Urinary bladder (tissue), 4 donors: ENCODE measurements around the gene PAK6. TPM values are rescaled to one million over a fixed set of nuclear protein-coding genes. Genes with fewer than 3 reads are reported as not detected.

ENCODE experiments used
- DNase-seq: peaks from one replicate; pipeline ENCODE4 v3.0.0-alpha.2; 2015; ENCODE audit errors: extremely low spot score
- H3K27ac ChIP-seq: one replicate; pipeline ENCODE4 v1.5.1; 2013; ENCODE audit warnings: low read depth, mild to moderate bottlenecking, moderate library complexity
- H3K36me3 ChIP-seq: one replicate; pipeline ENCODE4 v1.6.1; 2013; ENCODE audit warnings: mild to moderate bottlenecking, moderate library complexity; ENCODE audit not compliant: insufficient read depth
- H3K4me1 ChIP-seq: one replicate; pipeline ENCODE4 v1.6.1; 2013; ENCODE audit warnings: mild to moderate bottlenecking, moderate library complexity; ENCODE audit not compliant: insufficient read depth
- H3K4me3 ChIP-seq: one replicate; pipeline ENCODE4 v1.5.1; 2013; ENCODE audit warnings: low read depth, low read length
- WGBS: extraction: QIAGEN DNeasy Blood & Tissue Kit; methylation state at CpG from one replicate; pipeline ENCODE4 v1.1.7; 2013; 5-methylcytosine and 5-hydroxymethylcytosine counted together
- polyA plus RNA-seq: library from polyadenylated mRNA; stranded (reverse); fragments of 200-250 nt; gene quantifications from one replicate; pipeline ENCODE4 v1.2.3, GENCODE V29; 2013
- total RNA-seq: library from RNA; depleted of rRNA; stranded (reverse); fragments of >200 nt; gene quantifications from one replicate; pipeline ENCODE4 v1.2.3, GENCODE V29; 2014
- donor health status: healthy with polysubstance abuse.
- donor health status: healthy.

PAK6 gene
- total and polyA plus RNA-seq, 2 donors: 2.0 TPM

- 50% methylated on average over 43 of the region's 43 CpGs for WGBS
- H3K4me1 ChIP-seq: peaks cover 1% of the 10 kb centered on the region
- no peaks in the 10 kb centered on the region for H3K36me3 ChIP-seq
- H3K27ac ChIP-seq: no peak overlapping the region
- H3K4me3 ChIP-seq: peak overlapping the region; percentile 42
- no peak for DNase-seq
Observed at GRCh38 chr15:40281057-40281800, 42.4 kb downstream of the PAK6 start.

GRCh38 chr15:40281801-40282146 is 42.9 kb downstream of the PAK6 start:
- no peak overlapping the region for H3K27ac ChIP-seq
- peak overlapping the region; percentile 42 for H3K4me3 ChIP-seq
- peaks cover 1% of the 10 kb centered on the region for H3K4me1 ChIP-seq
- H3K36me3 ChIP-seq: no peaks in the 10 kb centered on the region
- no peak for DNase-seq
- WGBS: 3% methylated on average over 51 of the region's 51 CpGs

GRCh38 chr15:40282147-40282868 is 43.4 kb downstream of the PAK6 start:
- Histone ChIP-seq H3K36me3 (no peaks in the 10 kb centered on the region), H3K4me1 (peaks cover 1% of the 10 kb centered on the region), H3K4me3 (peak overlapping the region; percentile 42), H3K27ac (no peak overlapping the region)
- no peak for DNase-seq
- WGBS: under 1% methylated on average over 92 of the region's 92 CpGs

- no peak for DNase-seq
- H3K4me3 ChIP-seq: peak within 1 kb of the TSS; percentile 42
- H3K36me3 ChIP-seq: no peaks in the 10 kb centered on the region
- H3K4me1 ChIP-seq: peaks cover 1% of the 10 kb centered on the region
- 4% methylated on average over 76 of the region's 76 CpGs for WGBS
- H3K27ac ChIP-seq: no peak within 1 kb of the TSS
Observed at GRCh38 chr15:40282869-40283614, 44.2 kb downstream of the PAK6 start, which contains the start of gene ANKRD63. Gene ANKRD63, minus strand, starts transcription at chr15:40283064. Its CDS starts 478 bp downstream, at chr15:40282586.

GRCh38 chr15:40283615-40284300 is 44.9 kb downstream of the PAK6 start:
- Histone ChIP-seq H3K36me3 (no peaks in the 10 kb centered on the region), H3K4me3 (no peak overlapping the region), H3K27ac (no peak overlapping the region), H3K4me1 (peaks cover 1% of the 10 kb centered on the region)
- WGBS: 43% methylated on average over 33 of the region's 33 CpGs
- DNase-seq: no peak

GRCh38 chr15:40285151-40285550 is 46.3 kb downstream of the PAK6 start:
- H3K36me3 ChIP-seq: no peaks in the 10 kb centered on the region
- DNase-seq: no peak
- no peak overlapping the region for H3K4me3 ChIP-seq
- no peak overlapping the region for H3K27ac ChIP-seq
- peaks cover 1% of the 10 kb centered on the region for H3K4me1 ChIP-seq
- WGBS: 46% methylated on average over 4 of the region's 4 CpGs

- Histone ChIP-seq H3K4me1 (peaks cover 1% of the 10 kb centered on the region), H3K27ac (no peak overlapping the region), H3K36me3 (no peaks in the 10 kb centered on the region), H3K4me3 (no peak overlapping the region)
- DNase-seq: no peak
- 40% methylated on average over 1 of the region's 1 CpG for WGBS
Observed at GRCh38 chr15:40285554-40286011, 46.7 kb downstream of the PAK6 start.

- no peaks in the 10 kb centered on the region for H3K36me3 ChIP-seq
- no peak overlapping the region for H3K4me3 ChIP-seq
- WGBS: 85% methylated on average over 7 of the region's 7 CpGs
- DNase-seq: no peak
- H3K4me1 ChIP-seq: peaks cover 1% of the 10 kb centered on the region
- H3K27ac ChIP-seq: no peak overlapping the region
Observed at GRCh38 chr15:40286061-40286532, 47.2 kb downstream of the PAK6 start.

- H3K36me3 ChIP-seq: no peaks in the 10 kb centered on the region
- no peak for DNase-seq
- H3K4me3 ChIP-seq: no peak overlapping the region
- H3K4me1 ChIP-seq: peaks cover 1% of the 10 kb centered on the region
- 83% methylated on average over 7 of the region's 7 CpGs for WGBS
- H3K27ac ChIP-seq: no peak overlapping the region
Observed at GRCh38 chr15:40286794-40287193, 47.9 kb downstream of the PAK6 start.

GRCh38 chr15:40287505-40287904 is 48.6 kb downstream of the PAK6 start:
- WGBS: 94% methylated on average over 3 of the region's 3 CpGs
- no peak for DNase-seq

GRCh38 chr15:40287968-40288367 is 49.1 kb downstream of the PAK6 start:
- H3K4me1 ChIP-seq: peaks cover 1% of the 10 kb centered on the region
- 78% methylated on average over 4 of the region's 4 CpGs for WGBS

More at GRCh38 chr15:40287505-40287904, 48.6 kb downstream of the PAK6 start:
- H3K4me3 ChIP-seq: no peak overlapping the region
- H3K4me1 ChIP-seq: peaks cover 1% of the 10 kb centered on the region
- H3K36me3 ChIP-seq: no peaks in the 10 kb centered on the region
- H3K27ac ChIP-seq: no peak overlapping the region

GRCh38 chr15:40289140-40289775 is 50.4 kb downstream of the PAK6 start:
- Histone ChIP-seq H3K4me3 (no peak overlapping the region), H3K4me1 (no peaks in the 10 kb centered on the region), H3K27ac (no peak overlapping the region), H3K36me3 (no peaks in the 10 kb centered on the region)
- DNase-seq: no peak
- 77% methylated on average over 6 of the region's 6 CpGs for WGBS

More at GRCh38 chr15:40287968-40288367, 49.1 kb downstream of the PAK6 start:
- Histone ChIP-seq H3K36me3 (no peaks in the 10 kb centered on the region), H3K27ac (no peak overlapping the region), H3K4me3 (no peak overlapping the region)
- DNase-seq: no peak

- no peak overlapping the region for H3K4me3 ChIP-seq
- no peaks in the 10 kb centered on the region for H3K4me1 ChIP-seq
- no peak for DNase-seq
- no peaks in the 10 kb centered on the region for H3K36me3 ChIP-seq
- H3K27ac ChIP-seq: no peak overlapping the region
- WGBS: 39% methylated on average over 12 of the region's 12 CpGs
Observed at GRCh38 chr15:40290545-40290917, 51.7 kb downstream of the PAK6 start.
